NCI-H2029 treated with DMSO at 0.1 percent for 48 hours (cell line): ENCODE data around the gene AGAP1.
A peak's percentile ranks its signal among the peaks of the same experiment; 100 is the strongest.

Experiments
- DNase-seq: peaks from one replicate; lab custom pipeline; 2025; lab: John Stamatoyannopoulos, UW

AGAP1 gene

GRCh38 chr2:235609321-235609720, 115.5 kb downstream of the AGAP1 start:
- no peak for DNase-seq

- DNase-seq: no peak
These were observed 115.9 kb downstream of the AGAP1 start for GRCh38 chr2:235609746-235610145.

DNA sequence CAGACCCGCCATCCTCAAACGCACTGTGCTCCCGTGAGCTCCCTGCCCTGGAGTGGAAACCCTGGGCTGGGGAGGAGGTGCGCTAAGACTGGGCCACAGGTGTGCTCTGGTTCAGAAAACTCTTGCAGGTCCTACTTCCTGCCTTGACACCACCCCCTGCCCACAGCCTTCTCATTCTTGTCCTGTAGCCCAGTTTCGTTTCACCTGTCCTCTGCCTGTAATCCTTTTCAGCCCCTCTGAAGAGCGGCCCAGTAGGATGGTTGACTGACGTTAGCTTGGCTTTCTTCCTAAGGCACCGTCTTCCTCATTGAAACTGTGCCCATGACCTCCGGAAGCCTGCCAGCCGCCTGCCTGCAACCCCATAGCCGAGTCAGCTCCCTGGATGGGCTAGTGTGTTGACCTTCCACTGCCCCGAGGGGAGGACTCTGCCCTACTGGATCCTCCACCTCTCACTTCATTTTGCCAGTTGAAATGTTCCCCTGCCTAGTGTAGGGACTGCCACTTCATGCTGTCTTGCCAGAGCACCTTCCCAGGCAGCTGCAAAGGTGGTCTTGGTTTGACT, 116.9 kb downstream of the AGAP1 start:
- DNase-seq: peak; percentile 34

GRCh38 chr2:235611349-235611748, 117.5 kb downstream of the AGAP1 start:
- DNase-seq: no peak

DNA sequence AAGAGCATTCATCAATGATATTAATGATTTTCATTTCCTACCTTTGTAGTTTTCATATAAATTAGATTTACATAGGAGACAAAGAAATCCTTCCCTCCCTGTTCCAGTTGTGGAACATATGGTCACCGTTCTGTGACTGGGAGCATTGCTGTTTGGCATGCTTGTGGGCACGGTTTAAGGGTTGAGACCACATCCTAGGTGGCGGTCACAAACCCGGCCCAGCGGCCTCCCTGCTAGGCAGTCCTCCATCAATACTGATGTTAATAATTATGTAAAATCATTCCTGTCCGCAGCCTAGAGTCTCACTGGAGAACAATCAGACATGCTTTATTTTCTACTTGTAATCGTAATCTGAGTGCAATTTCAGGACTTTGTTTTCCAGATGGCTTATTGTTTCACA, 117.9 kb downstream of the AGAP1 start:
- DNase-seq: no peak

DNA sequence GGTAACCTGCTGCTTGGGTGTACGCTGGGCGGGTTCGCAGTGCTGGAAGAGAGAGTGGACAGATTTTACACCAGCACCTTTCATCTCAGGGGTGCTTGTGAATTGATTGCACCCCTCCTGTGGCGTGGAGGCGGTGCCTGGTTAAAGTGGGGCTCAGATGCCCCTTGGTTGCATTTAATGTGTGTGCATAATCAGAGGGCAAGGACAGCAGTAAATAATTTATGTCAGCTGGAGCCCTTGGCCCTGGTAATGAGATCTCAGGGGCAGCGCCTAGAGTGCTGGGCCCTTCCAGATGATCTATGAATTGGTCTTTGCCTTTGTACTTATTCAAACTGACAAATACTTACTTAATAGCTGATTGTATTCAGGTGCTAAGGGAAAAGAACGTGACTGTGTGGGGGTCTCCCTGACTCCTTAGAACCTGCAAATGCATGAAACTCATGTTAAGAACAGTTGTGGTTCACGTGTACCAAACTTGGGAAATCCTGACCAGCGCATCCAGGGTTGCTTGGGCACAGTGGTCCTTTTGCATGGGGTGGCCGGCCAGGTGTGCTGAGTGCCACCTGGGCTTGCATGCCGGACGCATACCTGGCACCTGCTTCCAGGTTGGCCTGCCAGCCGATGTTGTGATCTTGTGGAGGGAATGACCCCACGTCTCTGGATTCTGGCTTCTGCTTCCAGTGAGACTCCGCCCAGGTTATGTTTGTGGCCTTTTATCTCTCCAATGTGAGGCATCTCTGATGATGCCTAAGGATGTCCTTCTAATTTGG, 118.5 kb downstream of the AGAP1 start:
- DNase-seq: no peak

GRCh38 chr2:235613649-235614048, 119.8 kb downstream of the AGAP1 start:
- DNase-seq: no peak

DNA sequence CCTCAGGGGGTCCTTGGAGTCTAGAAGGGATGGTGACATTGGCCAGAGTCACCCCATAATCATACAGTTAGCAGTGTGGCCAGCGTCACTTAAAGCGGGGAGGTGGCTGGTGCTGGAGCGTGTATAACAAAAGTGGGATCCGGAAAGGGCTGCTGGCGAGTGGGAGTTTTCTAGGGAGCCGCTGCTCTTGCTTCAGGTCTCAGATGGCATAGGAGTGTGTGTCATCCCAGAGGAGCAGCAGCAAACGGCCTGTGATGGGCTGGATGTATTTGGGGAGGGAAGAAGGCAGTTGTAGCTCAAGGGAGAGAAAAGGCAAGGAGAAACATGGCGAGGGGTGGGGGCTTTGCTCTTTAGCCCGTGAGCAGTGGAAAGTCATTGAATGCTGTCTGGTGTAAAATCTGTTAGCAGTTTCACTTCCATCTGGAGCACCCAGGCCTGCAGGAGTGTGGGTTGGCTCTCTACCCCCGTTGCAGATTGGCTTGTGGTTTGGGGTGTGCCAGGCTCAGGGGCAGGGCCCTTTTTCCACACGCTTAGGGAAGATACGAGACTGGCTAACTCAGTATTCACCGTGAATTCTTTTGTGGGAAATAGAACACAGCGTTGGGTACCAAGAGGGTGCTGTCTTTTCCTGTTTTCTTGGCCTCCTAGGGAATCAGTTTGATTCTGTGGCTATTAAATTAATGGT, 120.5 kb downstream of the AGAP1 start:
- no peak for DNase-seq

DNA sequence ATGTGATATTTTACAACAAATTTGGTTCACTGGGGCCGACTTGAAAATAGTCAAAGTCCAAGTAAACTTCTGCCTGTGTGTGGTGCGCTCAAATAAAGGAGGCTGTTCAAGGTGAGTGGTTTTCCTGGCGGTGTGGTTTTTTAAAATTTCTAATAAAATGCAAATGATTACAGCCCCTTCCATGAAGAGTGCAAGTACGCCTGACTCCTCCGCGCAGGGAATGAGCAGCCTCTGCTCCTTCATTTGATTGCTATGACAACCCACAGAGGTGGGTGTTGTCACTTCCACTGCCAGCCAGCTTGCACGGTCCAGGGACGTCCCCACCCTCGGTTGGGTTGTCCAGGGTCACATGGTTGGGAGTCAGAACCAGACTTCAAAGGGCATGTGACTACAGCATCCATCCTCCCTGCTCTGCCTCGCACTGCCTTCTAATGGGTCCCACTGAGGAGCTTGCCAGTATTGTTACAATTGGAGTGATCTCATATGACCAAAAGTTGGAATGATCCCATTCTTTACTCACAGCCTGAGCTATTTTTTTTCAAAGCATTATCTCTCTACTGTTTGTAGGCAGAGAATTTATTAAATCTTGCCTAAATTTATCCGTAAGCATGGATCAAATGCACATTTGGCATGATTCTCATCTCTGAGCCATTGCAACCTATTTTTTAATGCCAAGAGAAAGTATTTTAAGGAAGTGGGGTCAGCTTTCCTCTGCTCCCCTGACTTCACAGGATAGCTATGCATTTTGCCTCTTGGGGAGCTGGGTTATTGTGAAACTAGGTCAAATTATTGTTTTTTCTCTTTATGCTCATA, 121.3 kb downstream of the AGAP1 start:
- DNase-seq: no peak

DNA sequence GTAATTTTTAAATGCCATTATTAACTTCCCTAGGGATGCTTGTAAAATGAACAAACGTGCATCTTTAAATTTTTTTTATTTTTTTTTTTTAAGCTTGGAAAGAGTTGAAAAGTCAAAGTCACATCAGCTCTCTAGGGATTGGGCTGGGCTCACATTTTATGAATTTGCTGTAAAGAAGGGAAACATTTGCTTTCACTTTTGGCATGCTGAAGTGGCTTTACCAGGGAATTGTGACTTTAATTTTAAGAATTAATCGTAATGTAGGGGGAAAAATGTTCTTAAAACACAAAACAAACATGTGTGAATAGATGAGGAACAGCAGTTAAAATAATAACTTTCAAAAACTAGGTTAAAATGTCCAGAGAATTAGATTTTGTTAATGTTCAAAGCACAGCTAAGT, 123.0 kb downstream of the AGAP1 start:
- DNase-seq: no peak

DNA sequence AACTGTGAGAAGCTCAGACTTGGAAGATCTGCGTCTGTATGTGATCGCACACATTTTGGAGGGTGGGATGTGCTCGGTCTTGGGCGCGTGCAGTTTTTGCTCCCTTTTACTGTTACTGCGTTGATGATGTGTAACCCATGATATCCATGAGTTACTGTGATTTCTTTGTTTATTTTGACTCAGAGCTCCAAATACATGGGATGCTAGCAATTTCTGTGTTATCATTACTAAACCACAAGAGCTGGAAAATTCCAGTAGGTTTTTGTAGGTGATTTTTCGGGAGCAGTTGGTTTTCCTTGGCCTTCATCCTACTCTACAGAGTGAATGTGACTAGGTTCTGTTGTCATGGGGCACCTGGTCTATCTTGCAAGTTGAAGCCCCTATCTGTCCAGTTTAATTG, 124.2 kb downstream of the AGAP1 start:
- no peak for DNase-seq

DNA sequence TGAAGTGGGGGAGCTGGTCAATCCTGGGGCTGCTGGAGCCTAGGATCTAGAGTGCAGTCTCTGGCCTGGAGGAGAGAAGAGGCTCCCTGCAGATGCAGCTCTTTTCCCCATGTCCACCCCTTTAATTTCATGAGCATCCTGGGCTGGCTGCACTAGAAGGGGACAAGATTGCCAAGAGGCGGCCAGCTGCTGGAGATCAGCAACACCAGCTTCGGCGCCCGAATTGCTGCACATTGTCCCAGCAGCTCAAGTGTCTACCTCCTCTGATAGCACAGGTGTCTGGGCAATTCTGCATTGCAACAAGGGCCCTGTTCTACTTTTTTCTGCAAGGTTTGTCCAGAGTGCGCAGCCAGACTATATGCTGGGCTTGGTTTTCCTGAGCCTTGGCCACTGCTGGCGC, 125.7 kb downstream of the AGAP1 start:
- DNase-seq: no peak

DNA sequence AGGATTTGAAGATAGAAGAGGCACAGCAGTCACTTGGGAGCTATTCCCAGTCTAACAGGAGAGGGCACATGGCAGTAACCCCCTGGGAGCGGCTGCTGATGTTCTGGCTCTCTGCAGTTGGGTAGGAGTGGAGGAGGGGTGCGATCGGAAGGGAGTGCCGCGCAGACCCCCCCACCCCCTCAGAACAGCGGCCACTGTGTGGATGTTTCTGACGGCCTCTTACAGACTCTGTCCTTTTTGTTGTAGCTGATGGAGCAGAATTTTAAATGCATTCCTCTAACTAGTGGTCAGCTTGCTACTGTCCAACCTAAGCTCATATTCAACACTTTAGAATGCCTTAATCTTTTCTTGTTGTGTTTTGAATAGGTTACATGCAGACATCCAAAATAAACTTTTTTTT, 127.9 kb downstream of the AGAP1 start:
- DNase-seq: no peak

DNA sequence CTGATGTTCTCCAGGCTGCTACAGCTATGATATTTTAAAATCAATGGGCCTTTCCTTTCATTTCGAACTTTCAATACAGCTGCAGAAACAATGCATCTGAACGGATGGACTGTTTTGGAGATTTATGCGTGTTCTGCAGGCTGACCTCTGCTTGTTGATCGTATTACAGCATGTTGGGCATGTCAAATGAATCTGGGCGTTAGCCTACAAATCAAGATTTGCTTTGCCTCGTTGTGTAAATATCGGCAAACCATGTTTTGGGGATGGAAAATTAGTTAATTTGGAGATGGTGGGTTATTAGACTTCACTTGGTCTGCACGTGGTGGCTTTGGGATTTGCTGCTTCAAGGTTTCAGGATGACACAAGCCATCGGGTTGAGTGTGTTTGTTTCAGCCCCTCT, 129.3 kb downstream of the AGAP1 start:
- no peak for DNase-seq

GRCh38 chr2:235623752-235624151, 129.9 kb downstream of the AGAP1 start:
- no peak for DNase-seq

DNA sequence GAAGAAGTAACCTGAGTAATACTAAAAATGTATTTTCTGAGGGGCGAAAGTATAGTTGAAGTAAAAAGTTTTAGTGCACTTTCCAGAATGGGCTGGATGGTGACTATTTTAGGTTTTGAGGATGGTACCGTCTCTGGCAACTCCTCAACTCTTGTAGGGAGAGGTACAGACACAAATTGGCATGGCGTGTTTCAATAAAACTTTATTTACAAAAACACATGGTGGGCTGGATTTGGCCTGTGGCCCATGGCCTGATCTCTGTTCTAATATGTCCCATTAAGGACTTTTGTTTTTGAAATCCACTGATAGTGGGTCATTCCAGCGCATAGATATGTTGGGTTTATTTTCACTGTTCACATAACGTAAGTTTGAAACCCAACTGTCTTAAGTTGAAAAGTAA, 132.8 kb downstream of the AGAP1 start:
- no peak for DNase-seq

- DNase-seq: no peak
These were observed 133.8 kb downstream of the AGAP1 start for GRCh38 chr2:235627682-235628081.

DNA sequence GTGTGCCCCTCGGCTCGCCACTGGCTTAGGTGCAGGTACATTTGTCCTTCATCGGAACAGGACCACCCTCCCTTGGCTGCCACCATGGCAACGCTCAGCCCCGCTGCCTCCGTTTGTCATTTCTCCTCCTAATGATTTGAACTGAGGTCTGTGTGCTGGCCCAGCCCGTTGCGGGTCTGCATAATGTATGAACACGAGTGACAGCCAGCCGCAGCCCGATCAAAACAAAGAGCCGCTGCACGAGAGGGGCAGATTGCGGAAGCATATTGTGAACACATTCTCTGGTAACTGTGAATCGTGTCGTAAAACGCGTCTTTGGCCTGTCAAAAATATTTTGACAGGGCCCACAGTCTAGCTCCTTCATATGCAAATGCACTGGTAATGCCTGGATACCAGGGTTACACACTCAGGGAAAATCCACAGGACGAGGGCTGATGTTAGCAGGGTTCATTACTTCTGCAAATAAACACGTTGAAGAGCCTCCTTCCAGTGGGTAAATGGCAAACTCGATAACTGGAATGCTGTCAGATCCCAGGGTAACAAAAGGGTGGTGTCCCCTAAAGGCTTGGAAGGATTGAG, 137.0 kb downstream of the AGAP1 start:
- no peak for DNase-seq

DNA sequence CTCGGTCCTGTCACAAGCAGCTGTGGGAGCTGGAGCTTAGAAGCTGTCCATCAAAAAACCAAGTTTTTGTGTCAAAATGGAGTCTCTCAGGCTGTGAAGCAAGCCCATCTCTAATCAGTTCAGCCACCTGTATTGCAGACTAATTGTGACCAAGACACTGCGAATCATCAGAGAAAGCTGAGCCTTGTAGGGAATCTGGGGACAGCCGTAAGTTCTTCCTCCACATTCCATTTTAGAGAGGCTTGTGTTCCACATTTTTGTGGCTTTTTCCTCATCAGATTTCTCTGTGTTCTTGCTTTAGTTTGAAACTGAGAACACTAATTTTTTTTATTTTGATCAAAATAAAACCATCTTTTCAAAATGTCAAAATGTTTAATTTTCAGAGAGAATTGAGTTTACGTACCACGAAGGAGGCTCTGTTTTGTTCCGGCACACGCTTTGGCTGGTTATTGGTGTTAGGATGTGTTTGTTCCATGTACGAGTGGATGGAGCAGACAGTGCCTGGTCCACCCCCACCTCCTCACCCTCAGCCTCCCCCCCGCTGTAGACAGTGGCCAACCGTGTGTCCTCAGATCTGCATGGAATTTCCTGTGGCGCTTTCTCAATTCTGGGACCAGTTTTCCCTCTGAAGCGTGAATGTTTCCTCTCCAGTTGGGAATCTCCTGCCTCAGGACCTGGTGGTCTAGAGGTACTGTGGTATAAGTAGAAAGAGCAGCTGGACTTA, 140.8 kb downstream of the AGAP1 start:
- no peak for DNase-seq

DNA sequence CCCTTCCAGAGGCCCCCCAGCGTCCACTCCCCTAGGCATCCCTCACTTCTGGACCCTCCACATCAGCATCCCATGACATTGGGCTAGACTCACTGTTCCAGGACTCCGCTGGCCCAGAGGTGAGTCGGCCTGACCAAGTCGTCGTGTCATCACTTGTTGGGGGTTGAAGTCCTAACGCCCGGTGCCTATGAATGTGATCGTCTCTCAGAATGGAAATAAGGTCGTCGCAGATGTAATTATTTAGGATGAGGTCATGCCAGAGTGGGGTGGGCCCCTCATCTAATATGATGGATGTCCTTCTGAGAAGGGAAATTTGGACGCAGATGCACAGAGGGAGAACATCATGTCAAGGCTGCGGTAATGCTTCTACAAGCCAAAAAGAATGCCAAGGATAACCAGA, 142.7 kb downstream of the AGAP1 start:
- DNase-seq: no peak

DNA sequence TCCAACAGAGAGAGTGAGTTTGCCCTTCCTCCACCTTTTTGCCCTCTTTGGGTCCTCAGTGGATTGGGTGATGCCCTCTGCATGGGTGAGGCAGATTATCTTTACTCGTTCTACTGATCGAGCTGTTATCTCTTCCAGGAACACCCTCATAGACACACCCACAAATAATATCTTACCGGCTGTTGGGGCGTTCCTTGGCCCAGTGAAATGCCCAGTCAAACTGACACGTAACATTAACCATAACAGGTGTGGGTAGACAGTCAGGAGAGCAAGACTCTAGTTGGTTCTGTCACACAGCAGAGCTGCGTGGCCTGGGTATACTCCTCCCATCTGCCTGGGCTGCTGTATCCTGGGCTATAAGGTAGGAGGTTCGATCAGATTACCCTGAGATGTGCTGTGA, 144.1 kb downstream of the AGAP1 start:
- DNase-seq: no peak
